ENCODE results near the gene PTPRO. TPM values are rescaled to one million over a fixed set of nuclear protein-coding genes. Genes with fewer than 3 reads are reported as not detected.

PTPRO gene
- total RNA-seq = not detected in 2 replicates

GRCh38 chr12:15322164-15323061, at the start of gene PTPRO:
TSS of gene PTPRO (plus strand) at chr12:15322508.

Other genes with a start within 250 kb of the PTPRO start
- not detected in 2 replicates for gene RERG, start 101.1 kb upstream of the PTPRO start, total RNA-seq